ENCODE results near the gene ITGAV. TPM values are rescaled to one million over a fixed set of nuclear protein-coding genes. Genes with fewer than 3 reads are reported as not detected.
A peak's percentile ranks its signal among the peaks of the same experiment; 100 is the strongest.

Gene ITGAV
- 174 and 193 TPM in 2 replicates for total RNA-seq (ENCODE audit: low replicate concordance)

DNA sequence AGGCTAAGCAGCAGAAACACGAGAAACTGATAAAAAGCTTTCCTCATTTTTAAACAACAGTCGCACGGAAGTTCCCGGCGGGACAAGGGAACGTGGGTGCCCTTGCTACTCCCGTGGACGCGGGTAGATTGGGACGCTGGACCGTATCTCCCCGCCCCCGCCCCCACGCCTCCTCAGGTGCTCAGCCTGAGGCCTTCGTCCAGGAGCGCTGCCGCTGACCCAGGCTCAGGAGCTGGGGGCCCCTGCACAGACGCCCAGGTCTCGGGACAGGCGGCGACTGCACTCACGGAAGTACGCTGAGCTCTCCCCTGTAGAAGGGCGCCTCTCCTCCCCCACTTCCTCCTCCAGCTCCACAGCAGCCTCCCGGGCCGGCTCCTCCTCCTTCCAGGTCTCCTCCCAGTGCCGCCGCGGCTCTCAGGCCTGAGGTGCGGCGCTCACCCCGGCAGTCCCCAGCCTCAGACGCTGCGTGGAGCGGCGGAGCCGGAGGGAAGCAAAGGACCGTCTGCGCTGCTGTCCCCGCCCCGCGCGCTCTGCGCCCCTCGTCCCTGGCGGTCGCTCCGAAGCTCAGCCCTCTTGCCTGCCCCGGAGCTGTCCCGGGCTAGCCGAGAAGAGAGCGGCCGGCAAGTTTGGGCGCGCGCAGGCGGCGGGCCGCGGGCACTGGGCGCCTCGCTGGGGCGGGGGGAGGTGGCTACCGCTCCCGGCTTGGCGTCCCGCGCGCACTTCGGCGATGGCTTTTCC is at the start of gene ITGAV:
TSS of gene ITGAV (plus strand) at position 445 of the 738 bp plus-strand sequence. CDS start at position 728, 283 bp downstream.
- H3K4me3 ChIP-seq (ENCODE audit: low read depth, low read length) = peak within 1 kb of the TSS; percentile 87
- no peak for TF ChIP-seq CTCF (IDR thresholded peaks at IDR 0.05; ENCODE audit: insufficient read depth, low read length)
- DNase-seq (ENCODE audit: low read depth) = peak; percentile 85

DNA sequence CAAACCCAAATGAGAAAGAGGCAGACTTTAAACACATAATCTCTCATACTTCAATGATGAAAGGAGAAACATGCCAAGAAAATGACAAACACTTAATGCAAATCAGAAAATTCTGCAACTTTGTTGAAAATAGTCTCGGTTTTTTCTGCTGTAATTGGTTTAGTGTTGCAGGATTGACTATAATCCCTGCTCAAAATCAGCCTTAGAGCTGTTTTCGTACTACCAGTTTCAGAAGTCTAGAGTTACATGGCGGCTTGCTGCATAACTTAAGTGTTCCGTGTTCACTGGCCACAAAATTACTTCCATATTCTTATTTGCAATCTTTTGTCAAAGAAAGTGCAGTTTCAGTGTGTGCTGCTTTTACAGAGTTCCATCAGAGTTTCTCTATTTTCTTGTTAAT is 48.9 kb upstream of the ITGAV start:
- no peak overlapping the region for H3K4me3 ChIP-seq (ENCODE audit: low read depth, low read length)
- TF ChIP-seq CTCF (IDR thresholded peaks at IDR 0.05; ENCODE audit: insufficient read depth, low read length) = no peak
- no peak for DNase-seq (ENCODE audit: low read depth)

DNA sequence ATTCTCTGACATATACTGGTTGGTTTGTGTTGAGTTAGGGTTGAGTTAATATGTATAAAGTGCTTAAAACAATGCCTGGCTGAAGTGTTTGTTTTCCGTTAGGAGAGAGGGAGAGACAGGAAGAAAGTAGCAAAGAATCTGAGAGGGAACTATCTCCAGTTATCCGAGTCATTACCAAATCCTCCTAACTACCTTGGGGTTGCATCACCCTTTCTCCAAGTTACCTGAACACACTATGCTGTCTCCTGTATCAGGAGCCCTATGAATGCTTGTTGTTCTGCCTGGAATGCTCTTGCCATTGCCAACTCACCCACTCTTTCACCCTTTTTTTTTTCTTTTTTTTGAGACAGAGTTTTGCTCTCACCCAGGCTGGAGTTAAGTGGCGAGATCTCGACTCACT is 47.9 kb upstream of the ITGAV start:
- TF ChIP-seq CTCF (IDR thresholded peaks at IDR 0.05; ENCODE audit: insufficient read depth, low read length) = no peak
- no peak for DNase-seq (ENCODE audit: low read depth)
- H3K4me3 ChIP-seq (ENCODE audit: low read depth, low read length) = no peak overlapping the region

DNA sequence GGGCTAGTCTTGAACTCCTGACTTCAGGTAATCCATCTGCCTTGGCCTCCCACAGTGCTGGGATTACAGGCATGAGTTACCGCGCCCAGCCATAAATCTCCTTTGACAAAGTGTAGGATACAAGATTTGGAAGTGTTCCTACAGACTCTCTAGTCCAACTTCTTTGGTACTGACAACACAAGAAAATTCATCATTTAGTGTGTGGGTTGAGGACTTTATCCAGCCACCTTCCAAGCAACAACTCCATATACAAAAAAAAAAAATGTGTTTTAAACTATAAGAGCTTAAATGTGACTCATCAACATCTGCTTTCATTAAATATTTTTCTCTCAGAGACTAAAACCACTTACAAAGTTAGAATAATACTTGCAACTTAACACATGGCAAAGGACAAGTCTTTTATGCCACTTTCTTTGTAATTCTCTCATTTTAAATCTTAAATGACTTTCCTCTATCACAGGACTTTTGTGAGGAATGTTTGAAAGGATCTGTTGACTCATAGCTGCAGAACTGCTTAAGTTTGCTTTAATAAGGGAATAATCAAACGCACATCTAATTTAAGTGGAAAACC is 46.2 kb upstream of the ITGAV start:
- no peak for TF ChIP-seq CTCF (IDR thresholded peaks at IDR 0.05; ENCODE audit: insufficient read depth, low read length)
- peak overlapping the region; percentile 3 for H3K4me3 ChIP-seq (ENCODE audit: low read depth, low read length)

DNA sequence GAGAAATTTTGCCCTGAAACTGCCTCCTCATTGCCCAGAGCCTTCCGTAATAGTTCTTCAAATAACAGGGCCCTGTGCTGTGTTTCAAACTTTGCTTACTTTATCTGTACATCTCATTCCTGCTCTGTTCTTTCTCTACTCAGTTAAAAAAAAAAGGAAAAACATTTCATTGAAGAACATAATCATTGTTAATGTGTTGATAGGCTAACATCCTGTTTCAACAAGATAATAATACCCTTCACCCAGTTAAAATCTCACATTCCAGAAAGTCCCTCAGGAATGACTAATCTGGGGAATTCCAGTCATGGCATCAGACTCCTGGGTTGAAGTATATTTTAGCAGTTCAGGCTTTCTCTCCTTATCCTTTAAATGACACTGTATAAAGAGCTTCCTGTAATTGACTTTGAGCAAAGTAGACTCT is 45.6 kb upstream of the ITGAV start:
- peak; percentile 96 for DNase-seq (ENCODE audit: low read depth)
- no peak for TF ChIP-seq CTCF (IDR thresholded peaks at IDR 0.05; ENCODE audit: insufficient read depth, low read length)
- no peak overlapping the region for H3K4me3 ChIP-seq (ENCODE audit: low read depth, low read length)

More for the DNA sequence above, 46.2 kb upstream of the ITGAV start:
- DNase-seq (ENCODE audit: low read depth) = peak; percentile 90

- no peak overlapping the region for H3K4me3 ChIP-seq (ENCODE audit: low read depth, low read length)
- no peak for TF ChIP-seq CTCF (IDR thresholded peaks at IDR 0.05; ENCODE audit: insufficient read depth, low read length)
- peak; percentile 76 for DNase-seq (ENCODE audit: low read depth)
Observed at GRCh38 chr2:186546846-186547245, 43.0 kb upstream of the ITGAV start.
